Epithelial cell of proximal tubule (primary cell): ENCODE results near the gene FGF22. TPM values are rescaled to one million over a fixed set of nuclear protein-coding genes. Genes with fewer than 3 reads are reported as not detected.

ENCODE experiments used
- DNase-seq: peaks from one replicate; pipeline ENCODE4 v3.0.0-alpha.2; 2011; ENCODE audit warnings: low read depth
- H3K4me3 ChIP-seq: 2 replicates; pipeline ENCODE4 v1.5.1; 2011; ENCODE audit warnings: low read depth, mild to moderate bottlenecking, low read length
- total RNA-seq: library from RNA; depleted of rRNA; stranded (reverse); fragments of >200 nt; gene quantifications from 2 replicates; pipeline ENCODE4 v1.2.3, GENCODE V29; 2015
- TF ChIP-seq, protein P1 (sequence below): conservative IDR thresholded peaks from 2 replicates; pipeline ENCODE4 v1.5.1; 2012; ENCODE audit warnings: low read depth, mild to moderate bottlenecking, low read length

Gene FGF22
- total RNA-seq, 1 donor from 2014 or later: not detected

- no peak overlapping the region for H3K4me3 ChIP-seq
- no peak for DNase-seq
- TF ChIP-seq, protein P1, sequence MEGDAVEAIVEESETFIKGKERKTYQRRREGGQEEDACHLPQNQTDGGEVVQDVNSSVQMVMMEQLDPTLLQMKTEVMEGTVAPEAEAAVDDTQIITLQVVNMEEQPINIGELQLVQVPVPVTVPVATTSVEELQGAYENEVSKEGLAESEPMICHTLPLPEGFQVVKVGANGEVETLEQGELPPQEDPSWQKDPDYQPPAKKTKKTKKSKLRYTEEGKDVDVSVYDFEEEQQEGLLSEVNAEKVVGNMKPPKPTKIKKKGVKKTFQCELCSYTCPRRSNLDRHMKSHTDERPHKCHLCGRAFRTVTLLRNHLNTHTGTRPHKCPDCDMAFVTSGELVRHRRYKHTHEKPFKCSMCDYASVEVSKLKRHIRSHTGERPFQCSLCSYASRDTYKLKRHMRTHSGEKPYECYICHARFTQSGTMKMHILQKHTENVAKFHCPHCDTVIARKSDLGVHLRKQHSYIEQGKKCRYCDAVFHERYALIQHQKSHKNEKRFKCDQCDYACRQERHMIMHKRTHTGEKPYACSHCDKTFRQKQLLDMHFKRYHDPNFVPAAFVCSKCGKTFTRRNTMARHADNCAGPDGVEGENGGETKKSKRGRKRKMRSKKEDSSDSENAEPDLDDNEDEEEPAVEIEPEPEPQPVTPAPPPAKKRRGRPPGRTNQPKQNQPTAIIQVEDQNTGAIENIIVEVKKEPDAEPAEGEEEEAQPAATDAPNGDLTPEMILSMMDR: no peak
Measured at GRCh38 chr19:646779-647565, 7.3 kb downstream of the FGF22 start.

GRCh38 chr19:647566-648284 lies 8.0 kb downstream of the FGF22 start:
- DNase-seq: no peak
- H3K4me3 ChIP-seq: no peak overlapping the region
- TF ChIP-seq, protein P1: no peak

- no peak for DNase-seq
- TF ChIP-seq, protein P1: no peak
- no peak overlapping the region for H3K4me3 ChIP-seq
Measured at GRCh38 chr19:648305-648704, 8.6 kb downstream of the FGF22 start.

GRCh38 chr19:648904-649801 lies 9.5 kb downstream of the FGF22 start:
- TF ChIP-seq, protein P1: no peak
- no peak for DNase-seq
- no peak overlapping the region for H3K4me3 ChIP-seq

DNA sequence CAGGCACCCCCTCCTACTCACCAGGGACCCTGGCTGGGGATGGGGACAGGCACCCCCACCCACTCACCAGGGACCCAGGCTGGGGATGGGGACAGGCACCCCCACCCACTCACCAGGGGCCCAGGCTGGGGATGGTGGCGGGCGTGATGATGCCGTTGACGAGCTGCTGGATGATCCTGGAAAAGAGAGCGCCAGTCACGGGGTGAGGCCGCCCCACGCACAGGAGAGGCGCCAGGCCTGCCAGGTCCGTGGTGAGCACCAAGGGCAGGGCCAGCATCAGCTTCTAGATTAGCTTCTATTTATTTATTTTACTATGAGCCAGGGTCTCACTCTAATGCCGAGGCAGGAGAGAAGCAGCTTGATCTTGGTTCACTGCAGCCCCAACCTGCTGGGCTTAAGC lies 10.4 kb downstream of the FGF22 start:
- no peak for DNase-seq
- no peak overlapping the region for H3K4me3 ChIP-seq
- TF ChIP-seq, protein P1: no peak

GRCh38 chr19:651114-651818 lies 11.6 kb downstream of the FGF22 start:
- H3K4me3 ChIP-seq: no peak overlapping the region
- TF ChIP-seq, protein P1: no peak

More at GRCh38 chr19:651114-651818, 11.6 kb downstream of the FGF22 start:
- DNase-seq: no peak
